ENCODE measurements around the gene CHCHD3.
"Not testable (repeated sequence)": the region's sequence is repeated elsewhere in the genome, so short reads cannot be mapped to it uniquely, and the experiment has no call there.

CHCHD3 gene

DNA sequence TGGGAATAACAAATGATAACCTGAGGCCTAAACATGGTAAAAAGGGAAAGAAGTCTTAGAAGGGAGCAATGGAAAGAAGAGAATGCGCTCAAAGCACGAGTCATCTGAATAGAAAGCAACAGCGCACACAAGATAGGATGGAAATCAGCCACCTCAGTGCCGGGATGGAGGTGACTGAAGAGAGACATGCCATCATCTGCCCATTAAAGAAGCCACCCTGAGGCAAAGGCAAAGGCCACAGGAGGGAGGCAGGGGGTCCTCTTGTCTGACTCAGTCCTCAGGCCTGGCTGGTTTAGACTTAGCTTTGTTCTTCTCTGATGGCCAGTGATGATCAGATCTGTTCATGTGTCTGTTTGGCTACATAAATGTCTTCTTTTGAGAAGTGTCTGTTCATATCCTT lies 180.6 kb downstream of the CHCHD3 start:
- no peak overlapping the region for H3K4me3 ChIP-seq
- TF ChIP-seq, protein P1, sequence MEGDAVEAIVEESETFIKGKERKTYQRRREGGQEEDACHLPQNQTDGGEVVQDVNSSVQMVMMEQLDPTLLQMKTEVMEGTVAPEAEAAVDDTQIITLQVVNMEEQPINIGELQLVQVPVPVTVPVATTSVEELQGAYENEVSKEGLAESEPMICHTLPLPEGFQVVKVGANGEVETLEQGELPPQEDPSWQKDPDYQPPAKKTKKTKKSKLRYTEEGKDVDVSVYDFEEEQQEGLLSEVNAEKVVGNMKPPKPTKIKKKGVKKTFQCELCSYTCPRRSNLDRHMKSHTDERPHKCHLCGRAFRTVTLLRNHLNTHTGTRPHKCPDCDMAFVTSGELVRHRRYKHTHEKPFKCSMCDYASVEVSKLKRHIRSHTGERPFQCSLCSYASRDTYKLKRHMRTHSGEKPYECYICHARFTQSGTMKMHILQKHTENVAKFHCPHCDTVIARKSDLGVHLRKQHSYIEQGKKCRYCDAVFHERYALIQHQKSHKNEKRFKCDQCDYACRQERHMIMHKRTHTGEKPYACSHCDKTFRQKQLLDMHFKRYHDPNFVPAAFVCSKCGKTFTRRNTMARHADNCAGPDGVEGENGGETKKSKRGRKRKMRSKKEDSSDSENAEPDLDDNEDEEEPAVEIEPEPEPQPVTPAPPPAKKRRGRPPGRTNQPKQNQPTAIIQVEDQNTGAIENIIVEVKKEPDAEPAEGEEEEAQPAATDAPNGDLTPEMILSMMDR (IDR thresholded peaks at IDR 0.05): no peak
- no peak overlapping the region for H3K27ac ChIP-seq
- no peak for DNase-seq (ENCODE audit: low spot score)

DNA sequence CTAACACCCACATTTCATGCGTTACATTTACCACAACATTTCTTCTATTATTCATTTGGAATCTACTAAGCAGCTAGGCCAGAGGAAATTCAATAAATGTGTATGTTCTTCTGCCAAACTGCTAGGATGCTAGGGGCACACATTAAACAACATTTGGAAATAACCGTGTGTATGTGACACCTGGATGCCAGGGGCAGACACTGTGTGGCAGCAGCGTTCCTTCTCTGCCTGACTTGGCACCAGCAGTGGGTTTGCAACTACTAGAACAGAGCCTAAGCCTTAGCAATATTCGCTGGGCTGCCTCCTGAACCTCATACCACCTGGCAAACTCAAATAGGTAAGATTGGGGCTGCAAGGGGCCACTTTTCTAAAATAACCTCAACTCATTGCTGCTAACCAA lies 182.1 kb downstream of the CHCHD3 start:
- DNase-seq (ENCODE audit: low spot score): no peak
- TF ChIP-seq, protein P1 (IDR thresholded peaks at IDR 0.05): no peak
- Histone ChIP-seq H3K27ac (no peak overlapping the region), H3K4me3 (no peak overlapping the region)

DNA sequence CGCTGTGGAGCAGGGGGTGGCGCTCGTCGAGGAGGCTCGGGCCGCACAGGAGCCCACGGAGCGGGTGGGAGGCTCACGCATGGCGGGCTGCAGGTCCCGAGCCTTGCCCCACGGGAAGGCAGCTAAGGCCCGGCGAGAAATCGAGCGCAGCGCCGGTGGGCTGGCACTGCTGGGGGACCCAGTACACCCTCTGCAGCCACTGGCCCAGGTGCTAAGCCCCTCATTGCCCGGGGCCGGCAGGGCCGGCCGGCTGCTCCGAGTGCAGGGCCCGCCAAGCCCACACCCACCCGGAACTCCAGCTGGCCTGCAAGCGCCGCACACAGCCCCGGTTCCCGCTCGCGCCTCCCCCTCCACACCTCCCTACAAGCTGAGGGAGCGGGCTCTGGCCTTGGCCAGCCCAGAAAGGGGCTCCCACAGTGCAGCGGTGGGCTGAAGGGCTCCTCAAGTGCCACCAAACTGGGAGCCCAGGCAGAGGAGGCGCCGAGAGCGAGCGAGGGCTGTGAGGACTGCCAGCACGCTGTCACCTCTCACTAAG lies 183.2 kb downstream of the CHCHD3 start:
- DNase-seq (ENCODE audit: low spot score); H3K4me3 ChIP-seq; H3K27ac ChIP-seq: not testable (repeated sequence)

DNA sequence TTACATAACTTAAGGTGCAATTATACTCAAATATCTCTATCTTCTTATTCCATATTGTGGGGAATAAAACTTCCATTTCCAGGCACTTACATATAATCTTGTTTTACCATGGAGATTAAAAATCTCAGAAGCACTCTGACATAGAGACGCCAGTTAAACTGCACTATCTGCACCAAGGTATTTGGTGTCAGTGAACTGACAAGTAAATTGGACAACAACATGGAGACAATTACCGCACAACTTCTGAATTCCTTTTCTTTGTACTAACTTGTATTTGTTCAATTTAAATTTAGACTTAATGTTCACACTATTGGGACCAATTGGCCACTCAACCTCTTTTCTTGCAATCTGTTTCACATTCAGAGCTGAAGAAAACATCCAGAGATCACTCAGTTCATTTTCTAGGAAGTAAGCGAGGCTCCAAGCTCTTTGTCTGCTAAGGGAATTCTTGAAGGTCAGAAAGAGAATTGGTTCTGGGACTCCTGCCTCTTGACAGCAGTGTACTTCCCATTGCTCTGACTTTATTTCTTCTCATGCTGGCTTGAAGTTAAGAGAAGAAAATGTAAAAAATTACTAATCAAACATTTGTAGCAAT lies 184.7 kb downstream of the CHCHD3 start:
- no peak for DNase-seq (ENCODE audit: low spot score)
- H3K4me3 ChIP-seq: no peak overlapping the region
- TF ChIP-seq, protein P1 (IDR thresholded peaks at IDR 0.05): no peak
- no peak overlapping the region for H3K27ac ChIP-seq

GRCh38 chr7:132895231-132895630 lies 186.7 kb downstream of the CHCHD3 start:
- Histone ChIP-seq H3K27ac (no peak overlapping the region), H3K4me3 (no peak overlapping the region)
- no peak for DNase-seq (ENCODE audit: low spot score)
- TF ChIP-seq, protein P1 (IDR thresholded peaks at IDR 0.05): no peak

DNA sequence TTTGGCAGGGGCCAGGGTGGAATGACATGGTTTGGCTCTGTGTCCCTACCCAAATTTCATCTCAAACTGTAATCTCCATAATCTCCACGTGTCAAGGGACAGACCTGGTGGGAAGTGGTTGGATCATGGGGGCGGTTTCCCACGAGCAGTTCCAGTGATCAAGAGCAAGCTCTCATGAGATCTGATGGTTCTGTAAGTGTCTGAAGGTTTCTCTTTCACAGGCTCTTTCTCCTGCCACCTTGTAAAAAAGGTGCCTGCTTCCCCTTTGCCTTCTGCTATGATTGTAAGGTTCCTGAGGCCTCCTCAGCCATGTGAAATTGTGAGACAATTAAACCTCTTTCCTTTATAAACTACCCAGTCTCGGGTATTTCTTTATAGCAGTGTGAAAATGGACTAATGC lies 188.3 kb downstream of the CHCHD3 start:
- no peak overlapping the region for H3K27ac ChIP-seq
- TF ChIP-seq, protein P1 (IDR thresholded peaks at IDR 0.05): no peak
- H3K4me3 ChIP-seq: no peak overlapping the region
- no peak for DNase-seq (ENCODE audit: low spot score)

GRCh38 chr7:132892744-132893143 lies 189.1 kb downstream of the CHCHD3 start:
- not testable (repeated sequence) for DNase-seq (ENCODE audit: low spot score); H3K4me3 ChIP-seq

GRCh38 chr7:132891554-132891953 lies 190.3 kb downstream of the CHCHD3 start:
- no peak overlapping the region for H3K27ac ChIP-seq
- H3K4me3 ChIP-seq: no peak overlapping the region
- DNase-seq (ENCODE audit: low spot score): no peak
- TF ChIP-seq, protein P1 (IDR thresholded peaks at IDR 0.05): no peak

More at GRCh38 chr7:132892744-132893143, 189.1 kb downstream of the CHCHD3 start:
- H3K27ac ChIP-seq: not testable (repeated sequence)
